Ovary (tissue), 9 donors: ENCODE data around the gene PDZRN3. TPM values are rescaled to one million over a fixed set of nuclear protein-coding genes. Genes with fewer than 3 reads are reported as not detected.

Source experiments
- DNase-seq, 5 donors: peaks; one replicate each; pipeline ENCODE4 v3.0.0-alpha.2; 2019 to 2020
- H3K27ac ChIP-seq, 2 donors: fragments of 200-600 bp; one replicate each; pipeline versions ENCODE4 v1.5.1 to v1.8.0; 2019 to 2022
- H3K27me3 ChIP-seq: fragments of 200-600 bp; one replicate; pipeline ENCODE4 v1.8.0; 2022
- H3K36me3 ChIP-seq: fragments of 200-600 bp; sonication (generic); one replicate; pipeline ENCODE4 v1.5.1; 2019
- H3K4me1 ChIP-seq: one replicate; pipeline ENCODE4 v1.8.1; 2013; ENCODE audit warnings: mild to moderate bottlenecking, moderate library complexity; ENCODE audit not compliant: insufficient read depth
- H3K4me3 ChIP-seq: fragments of 200-600 bp; sonication (generic); one replicate; pipeline ENCODE4 v1.5.1; 2017
- H3K9me3 ChIP-seq, 2 donors: fragments of 200-600 bp in 1 of 2; sonication (generic) in 1 of 2; one replicate each; pipeline versions ENCODE4 v1.5.1 to v1.8.1; 2013 to 2019; ENCODE audit warnings: mild to moderate bottlenecking in 1 of 2, moderate library complexity in 1 of 2
- CTCF ChIP-seq, 3 donors: fragments of 450-650 bp in 2 of 3; fragments of 200-600 bp in 1 of 3; IDR thresholded peaks; one replicate each; pipeline versions ENCODE4 v1.5.1 to v1.8.0; 2016 to 2022; ENCODE audit warnings: antibody characterized with exemption in 3 of 3, mild to moderate bottlenecking in 1 of 3
- EP300 ChIP-seq: sonication (generic); formaldehyde crosslinking; IDR thresholded peaks from one replicate; pipeline ENCODE4 v1.6.1; 2017; ENCODE audit warnings: antibody characterized with exemption
- POLR2A ChIP-seq: fragments of 450-650 bp; IDR thresholded peaks from one replicate; pipeline ENCODE4 v1.6.1; 2017; ENCODE audit warnings: antibody characterized with exemption, mild to moderate bottlenecking, moderate library complexity
- WGBS, 3 donors: extraction: QIAGEN DNeasy Blood & Tissue Kit in 1 of 3; methylation state at CpG; one replicate each; pipeline versions ENCODE4 v1.1.5 to v1.1.7; 2013 to 2017; 5-methylcytosine and 5-hydroxymethylcytosine counted together
- intact Hi-C, 4 donors: fragments of 100-400 bp; cut with DNase I; formaldehyde crosslinking; loops; one replicate each; pipeline versions ENCODE4 v1.11.0 to v1.15.1; 2022 to 2023
- polyA plus RNA-seq, 2 donors: library from polyadenylated mRNA; stranded (reverse); fragments of 200-250 nt in 1 of 2; fragments of 350-450 nt in 1 of 2; fragmentation: Illumina TruSeq in 1 of 2; extraction: RNeasy Lipid Tissue Mini Kit (QIAGEN cat#74804) in 1 of 2; gene quantifications; one replicate each; pipeline ENCODE4 v1.2.3, GENCODE V29; 2013 to 2014
- total RNA-seq, 7 donors: library from RNA; depleted of rRNA in 2 of 7; stranded (reverse); fragments of >200 nt in 2 of 7; fragmentation: NEBNext Ultra II Directional in 3 of 7; extraction: Animal tissue kit (Norgen Biotek cat#: 25700) in 3 of 7; gene quantifications; one replicate each; pipeline versions ENCODE4 v1.1.0 to v1.2.4, GENCODE V29; 2016 to 2023
- donor health status: DM: no; HTN: no; CAD: no; lungs with moderate emphysema.
- donor health status: DM: no; HTN: no; CAD: no.
- donor health status: Bipolar disorder and iron deficiency.
- donor health status: DM: yes; HTN: yes; CAD: no.
- donor health status: DM: no; HTN: no; CAD: no.
- donor health status: DM: yes; HTN: yes; CAD: no.

Gene PDZRN3
- total and polyA plus RNA-seq, 9 donors: 68.1 to 161 (median 102) TPM

- DNase-seq: no peak
- H3K27ac ChIP-seq: no peak overlapping the region
These were observed 74.7 kb downstream of the PDZRN3 start for GRCh38 chr3:73550032-73550431.

GRCh38 chr3:73549051-73549600 is 75.6 kb downstream of the PDZRN3 start:
- TF ChIP-seq POLR2A: no peak
- no peaks in the 10 kb centered on the region for H3K9me3 ChIP-seq
- H3K4me3 ChIP-seq: no peak overlapping the region
- no peaks in the 10 kb centered on the region for H3K27me3 ChIP-seq
- intact Hi-C loops: no loop called here
- no peak for DNase-seq
- H3K4me1 ChIP-seq: peaks cover 18% of the 10 kb centered on the region
- 93 to 94% (median 94%) methylated on average over 9 of the region's 9 CpGs for WGBS, 3 donors
- no peaks in the 10 kb centered on the region for H3K36me3 ChIP-seq
- H3K27ac ChIP-seq: no peak overlapping the region

More at GRCh38 chr3:73550032-73550431, 74.7 kb downstream of the PDZRN3 start:
- Histone ChIP-seq H3K4me3 (no peak overlapping the region), H3K4me1 (peaks cover 16% of the 10 kb centered on the region), H3K9me3 (no peaks in the 10 kb centered on the region), H3K36me3 (no peaks in the 10 kb centered on the region), H3K27me3 (no peaks in the 10 kb centered on the region)
- 83 to 90% (median 88%) methylated on average over 7 of the region's 7 CpGs for WGBS, 3 donors
- intact Hi-C loops: loop anchor here in 1 of 4 donors (10.0 kb wide), 1 partner anchor 75 kb away; the partner anchor contains the start of gene PDZRN3
- TF ChIP-seq EP300 (no peak), CTCF (IDR thresholded peaks at IDR 0.05) (no peak), POLR2A (no peak)

- peaks cover 18% of the 10 kb centered on the region for H3K4me1 ChIP-seq
- WGBS, 3 donors: 70 to 77% (median 74%) methylated on average over 3 of the region's 3 CpGs
- intact Hi-C loops: no loop called here
These were observed 76.3 kb downstream of the PDZRN3 start for GRCh38 chr3:73548436-73548835.

GRCh38 chr3:73547427-73548248 is 77.1 kb downstream of the PDZRN3 start:
- Histone ChIP-seq H3K27me3 (no peaks in the 10 kb centered on the region), H3K4me3 (no peak overlapping the region), H3K36me3 (no peaks in the 10 kb centered on the region), H3K27ac (no peak overlapping the region), H3K4me1 (peaks cover 22% of the 10 kb centered on the region), H3K9me3 (no peaks in the 10 kb centered on the region)
- DNase-seq: no peak
- intact Hi-C loops: no loop called here
- 44 to 49% (median 47%) methylated on average over 11 of the region's 11 CpGs for WGBS, 3 donors
- TF ChIP-seq CTCF (IDR thresholded peaks at IDR 0.05) (no peak), POLR2A (no peak), EP300 (no peak)

More at GRCh38 chr3:73548436-73548835, 76.3 kb downstream of the PDZRN3 start:
- no peak overlapping the region for H3K4me3 ChIP-seq
- DNase-seq: no peak
- no peak overlapping the region for H3K27ac ChIP-seq
- no peak for TF ChIP-seq EP300
- no peak for TF ChIP-seq POLR2A
- TF ChIP-seq CTCF (IDR thresholded peaks at IDR 0.05): no peak
- no peaks in the 10 kb centered on the region for H3K27me3 ChIP-seq
- H3K36me3 ChIP-seq: no peaks in the 10 kb centered on the region
- no peaks in the 10 kb centered on the region for H3K9me3 ChIP-seq

GRCh38 chr3:73546961-73547360 is 77.8 kb downstream of the PDZRN3 start:
- 25 to 57% (median 29%) methylated on average over 3 of the region's 3 CpGs for WGBS, 3 donors
- Histone ChIP-seq H3K27ac (no peak overlapping the region), H3K4me3 (no peak overlapping the region), H3K9me3 (no peaks in the 10 kb centered on the region), H3K27me3 (no peaks in the 10 kb centered on the region), H3K36me3 (no peaks in the 10 kb centered on the region), H3K4me1 (peaks cover 20% of the 10 kb centered on the region)
- intact Hi-C loops: no loop called here
- TF ChIP-seq POLR2A: no peak
- no peak for TF ChIP-seq CTCF (IDR thresholded peaks at IDR 0.05)
- no peak for TF ChIP-seq EP300
- DNase-seq: no peak
